Transverse colon (tissue), 3 donors: ENCODE results near the gene CSF1R.

Source experiments
- POLR2A ChIP-seq: fragments of 450-650 bp; IDR thresholded peaks from one replicate; pipeline ENCODE4 v1.6.1; 2016; ENCODE audit warnings: antibody characterized with exemption, mild to moderate bottlenecking, moderate library complexity
- TF ChIP-seq, protein P1 (sequence below), 5 experiments: fragments of 200-600 bp in 3 of 5; fragments of 450-650 bp in 2 of 5; sonication (generic) in 3 of 5; IDR thresholded peaks; 1 replicate in 2 of 5; 2 replicates in 3 of 5; pipeline ENCODE4 v1.5.1; 2016 to 2017; ENCODE audit warnings: antibody characterized with exemption in 5 of 5, inconsistent platforms in 3 of 5, mild to moderate bottlenecking in 2 of 5, moderate library complexity in 1 of 5

DNA sequence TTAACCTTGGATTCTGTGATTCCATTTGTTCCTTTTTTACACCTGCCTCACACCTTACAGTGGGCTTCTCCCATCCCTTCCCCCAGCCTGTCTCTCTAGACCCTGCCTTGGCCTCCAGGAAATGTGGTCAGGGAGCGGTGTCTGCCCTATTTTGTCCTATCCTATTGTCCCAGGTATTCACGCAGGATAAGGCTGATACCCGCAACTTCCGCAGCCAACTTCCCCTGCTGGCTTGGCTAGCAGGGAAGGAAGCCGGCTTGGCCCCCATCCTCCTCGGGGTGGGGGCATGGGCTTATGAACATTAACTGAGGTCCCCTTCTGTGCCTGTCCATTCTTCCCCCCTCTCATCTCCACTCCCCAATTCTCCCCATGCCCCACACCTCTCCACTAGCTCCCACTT lies 3.5 kb downstream of the CSF1R start:
- TF ChIP-seq, protein P1, sequence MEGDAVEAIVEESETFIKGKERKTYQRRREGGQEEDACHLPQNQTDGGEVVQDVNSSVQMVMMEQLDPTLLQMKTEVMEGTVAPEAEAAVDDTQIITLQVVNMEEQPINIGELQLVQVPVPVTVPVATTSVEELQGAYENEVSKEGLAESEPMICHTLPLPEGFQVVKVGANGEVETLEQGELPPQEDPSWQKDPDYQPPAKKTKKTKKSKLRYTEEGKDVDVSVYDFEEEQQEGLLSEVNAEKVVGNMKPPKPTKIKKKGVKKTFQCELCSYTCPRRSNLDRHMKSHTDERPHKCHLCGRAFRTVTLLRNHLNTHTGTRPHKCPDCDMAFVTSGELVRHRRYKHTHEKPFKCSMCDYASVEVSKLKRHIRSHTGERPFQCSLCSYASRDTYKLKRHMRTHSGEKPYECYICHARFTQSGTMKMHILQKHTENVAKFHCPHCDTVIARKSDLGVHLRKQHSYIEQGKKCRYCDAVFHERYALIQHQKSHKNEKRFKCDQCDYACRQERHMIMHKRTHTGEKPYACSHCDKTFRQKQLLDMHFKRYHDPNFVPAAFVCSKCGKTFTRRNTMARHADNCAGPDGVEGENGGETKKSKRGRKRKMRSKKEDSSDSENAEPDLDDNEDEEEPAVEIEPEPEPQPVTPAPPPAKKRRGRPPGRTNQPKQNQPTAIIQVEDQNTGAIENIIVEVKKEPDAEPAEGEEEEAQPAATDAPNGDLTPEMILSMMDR (IDR thresholded peaks at IDR 0.05), result no peak
- no peak for TF ChIP-seq POLR2A
